Endothelial cell of hepatic sinusoid (primary cell): Measurements from ENCODE around the gene FOLH1.
"Not testable (repeated sequence)": the region's sequence is repeated elsewhere in the genome, so short reads cannot be mapped to it uniquely, and the experiment has no call there.

Source experiments
- in situ Hi-C: cut with HindIII; loops from 2 replicates; pipeline ENCODE4 v1.10.0; 2017; ENCODE audit warnings: low sequenced_read_pairs

Gene FOLH1

DNA sequence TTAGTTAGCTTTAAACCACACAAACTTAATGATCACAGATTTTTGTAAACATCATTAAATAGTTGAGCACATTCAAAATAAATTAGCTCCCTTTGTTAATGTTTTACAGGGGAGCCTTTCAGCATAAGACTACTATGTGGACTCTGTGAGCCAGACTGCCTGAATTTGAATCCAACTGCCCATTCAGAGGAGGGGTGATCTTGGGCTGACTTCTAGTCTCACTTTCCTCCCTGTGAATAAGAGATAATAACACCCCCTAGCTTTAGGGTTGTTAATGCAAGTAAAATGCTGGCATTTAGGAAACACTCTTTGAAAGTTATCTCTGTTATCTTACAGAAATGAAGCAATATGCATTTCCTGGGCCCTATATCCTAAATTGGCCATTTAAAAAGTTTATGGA, 23.6 kb downstream of the FOLH1 start:
- in situ Hi-C loops, result not testable (repeated sequence)

DNA sequence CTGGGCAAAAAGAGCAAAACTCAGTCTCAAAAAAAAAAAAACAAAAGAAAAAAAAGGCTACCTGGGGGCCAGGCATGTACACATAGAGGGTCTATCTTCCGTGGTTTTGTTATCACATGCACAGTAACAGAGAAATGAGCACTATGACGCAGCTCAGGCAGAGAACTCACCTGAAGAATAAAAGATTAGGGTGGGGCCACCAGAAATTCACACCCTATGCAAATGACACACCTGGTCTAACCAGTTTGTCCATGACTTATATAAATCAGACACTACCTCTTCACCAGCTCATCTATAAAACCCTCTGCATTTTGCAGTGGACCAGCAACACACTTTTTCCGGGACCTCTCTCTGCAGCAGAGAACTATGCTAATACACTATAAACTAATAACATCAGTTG, 30.5 kb downstream of the FOLH1 start:
- in situ Hi-C loops, result not testable (repeated sequence)

DNA sequence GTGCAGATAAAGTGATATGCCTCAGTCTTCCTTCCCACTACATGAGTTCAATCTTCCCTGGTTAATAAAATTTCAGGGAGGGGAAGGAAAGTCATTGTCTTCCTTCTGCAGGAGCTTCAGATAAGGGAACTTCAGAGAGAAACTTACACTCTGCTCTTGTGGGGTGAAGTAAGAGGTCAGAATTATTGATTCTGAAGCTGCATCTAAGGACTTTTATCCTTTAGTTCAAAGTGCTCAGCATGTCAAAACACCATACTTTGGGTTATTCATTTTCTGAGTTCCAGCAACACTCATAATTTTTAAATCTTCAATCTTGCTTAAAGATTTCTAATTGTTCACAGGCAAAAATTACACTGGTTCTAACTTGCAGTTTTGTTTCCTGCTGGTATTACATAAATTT, 33.0 kb downstream of the FOLH1 start:
- in situ Hi-C loops, result not testable (repeated sequence)

DNA sequence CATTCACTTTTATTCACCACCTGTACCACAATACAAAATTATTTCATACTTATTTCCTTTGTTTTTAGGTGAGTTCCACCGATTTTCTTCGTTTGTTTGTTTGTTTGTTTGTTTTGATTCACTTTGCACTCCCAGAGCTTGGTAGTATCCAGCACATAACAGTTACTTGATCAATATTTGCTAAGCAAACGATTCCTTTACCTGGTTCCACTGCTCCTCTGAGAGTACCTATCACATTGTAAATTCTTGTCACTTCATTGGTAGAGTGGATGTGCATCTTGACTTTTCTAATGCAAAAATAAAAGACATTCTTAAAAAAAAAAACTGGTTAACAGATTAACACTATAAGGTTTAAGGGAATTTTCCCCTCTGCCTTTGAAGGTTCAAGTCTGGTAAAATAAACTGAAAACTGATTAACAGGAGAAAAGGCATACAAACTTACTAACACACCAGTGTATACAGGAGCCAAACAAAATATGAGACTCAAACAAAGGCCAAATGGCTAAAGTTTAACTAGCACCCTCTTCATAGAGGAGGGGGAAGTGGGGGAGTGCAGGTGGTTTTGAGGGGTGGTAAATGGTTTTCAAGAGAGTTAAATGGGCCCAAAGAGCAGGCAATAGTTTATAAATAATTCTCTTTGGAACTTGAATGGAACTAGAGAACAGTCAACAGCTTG, 33.6 kb downstream of the FOLH1 start:
- in situ Hi-C loops, result not testable (repeated sequence)

DNA sequence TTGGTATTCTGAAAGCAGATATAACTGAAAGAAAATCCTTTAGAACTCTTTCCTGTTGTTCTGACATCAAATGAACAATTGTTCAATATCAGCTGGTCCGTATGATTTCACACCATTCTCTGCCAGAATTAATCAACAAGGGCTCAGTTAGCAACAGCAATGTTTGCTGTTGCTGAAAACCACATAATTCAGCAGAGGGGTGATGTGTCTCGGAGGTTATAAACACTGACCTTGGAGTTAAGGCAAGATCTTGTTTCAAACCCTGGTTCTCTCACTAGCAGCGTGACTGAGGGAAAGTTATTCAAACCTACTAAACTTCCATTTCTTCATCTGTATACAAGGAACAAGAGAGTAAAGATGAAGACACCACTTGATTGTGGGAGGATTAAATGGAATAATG, 36.8 kb downstream of the FOLH1 start:
- in situ Hi-C loops, result not testable (repeated sequence)

DNA sequence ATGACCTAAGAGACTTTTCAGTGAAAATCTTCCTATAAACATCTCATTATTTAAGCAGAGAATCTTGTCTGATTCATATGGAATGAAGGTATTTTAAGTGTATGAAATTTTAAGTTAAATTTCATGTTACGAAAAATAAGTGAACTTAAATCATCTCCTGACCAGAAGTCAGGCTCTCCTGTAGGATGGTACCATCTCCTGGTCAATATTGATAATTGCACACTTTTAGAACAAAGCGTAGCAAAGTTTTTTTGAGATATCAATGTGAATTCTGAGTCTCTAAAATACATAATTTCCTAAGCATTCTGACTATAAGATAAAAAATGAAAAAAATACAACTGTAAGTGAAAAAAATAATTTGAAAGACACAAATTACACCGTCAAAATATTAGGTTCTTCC, 38.8 kb downstream of the FOLH1 start:
- in situ Hi-C loops, result not testable (repeated sequence)

DNA sequence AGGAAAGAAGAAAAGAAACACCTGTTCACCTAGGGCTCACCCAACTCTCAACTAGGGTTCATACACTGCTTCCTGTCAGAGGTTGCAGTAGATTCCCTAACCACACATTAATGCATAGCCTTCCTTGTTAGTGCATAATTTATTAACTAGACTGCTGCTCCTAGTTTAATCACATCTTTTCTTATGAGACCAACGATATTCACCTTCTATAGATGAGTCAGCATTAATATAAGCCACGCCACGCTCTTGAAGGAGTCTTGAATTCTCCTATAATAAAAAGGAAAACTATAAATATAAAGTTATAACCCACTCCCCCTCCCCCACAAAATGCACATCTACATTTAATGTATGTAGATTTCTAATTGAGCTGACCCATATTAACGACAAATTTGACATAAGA, 39.4 kb downstream of the FOLH1 start:
- in situ Hi-C loops, result not testable (repeated sequence)

DNA sequence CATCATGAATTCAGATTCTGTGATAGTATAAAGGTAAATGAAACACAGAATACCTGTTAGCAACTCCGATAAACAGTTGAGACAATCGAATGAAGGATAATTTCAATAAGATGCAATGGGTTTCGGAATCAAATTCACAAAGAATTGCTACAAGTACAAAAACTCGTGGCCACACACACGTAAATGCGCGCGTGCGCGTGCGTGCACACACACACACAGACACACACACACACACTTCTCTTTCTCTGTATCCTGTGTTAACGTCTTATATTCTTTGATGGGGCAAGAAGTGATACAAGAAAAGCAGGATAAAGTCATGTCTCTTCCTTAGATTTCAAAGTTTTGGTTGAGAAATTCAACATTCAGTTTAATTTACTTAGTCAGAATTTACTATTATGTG, 57.2 kb downstream of the FOLH1 start:
- in situ Hi-C loops, result no loop called here

DNA sequence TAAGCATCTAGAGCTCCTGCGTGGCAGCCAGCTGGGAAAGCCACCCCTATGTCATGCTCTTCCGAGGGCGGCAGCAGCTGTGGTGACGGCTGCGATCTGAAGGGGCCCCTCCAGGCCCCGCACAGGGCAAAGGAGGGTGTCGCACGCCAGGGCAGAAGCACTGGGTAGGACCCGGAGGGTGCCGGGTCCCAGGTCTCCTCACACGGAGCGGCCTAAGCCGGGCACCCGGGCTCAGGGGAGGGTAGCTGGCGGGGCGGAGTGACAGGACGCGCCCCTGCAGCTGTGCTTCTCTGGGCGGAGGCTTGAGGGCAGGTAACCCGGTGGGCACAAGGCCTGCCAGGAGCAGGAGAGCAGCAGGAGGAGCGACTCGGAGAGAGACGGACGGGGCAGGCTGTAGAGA, 106.0 kb downstream of the FOLH1 start:
- in situ Hi-C loops, result not testable (repeated sequence)
